Measurements from ENCODE around the gene DUSP19. TPM values are rescaled to one million over a fixed set of nuclear protein-coding genes. Genes with fewer than 3 reads are reported as not detected.

Gene DUSP19
- total and polyA plus RNA-seq, 2 of the 13 experiments (the other 11 are each of a cell fraction or from before 2014, with no cell fraction given), result 1.3 to 1.9 TPM

DNA sequence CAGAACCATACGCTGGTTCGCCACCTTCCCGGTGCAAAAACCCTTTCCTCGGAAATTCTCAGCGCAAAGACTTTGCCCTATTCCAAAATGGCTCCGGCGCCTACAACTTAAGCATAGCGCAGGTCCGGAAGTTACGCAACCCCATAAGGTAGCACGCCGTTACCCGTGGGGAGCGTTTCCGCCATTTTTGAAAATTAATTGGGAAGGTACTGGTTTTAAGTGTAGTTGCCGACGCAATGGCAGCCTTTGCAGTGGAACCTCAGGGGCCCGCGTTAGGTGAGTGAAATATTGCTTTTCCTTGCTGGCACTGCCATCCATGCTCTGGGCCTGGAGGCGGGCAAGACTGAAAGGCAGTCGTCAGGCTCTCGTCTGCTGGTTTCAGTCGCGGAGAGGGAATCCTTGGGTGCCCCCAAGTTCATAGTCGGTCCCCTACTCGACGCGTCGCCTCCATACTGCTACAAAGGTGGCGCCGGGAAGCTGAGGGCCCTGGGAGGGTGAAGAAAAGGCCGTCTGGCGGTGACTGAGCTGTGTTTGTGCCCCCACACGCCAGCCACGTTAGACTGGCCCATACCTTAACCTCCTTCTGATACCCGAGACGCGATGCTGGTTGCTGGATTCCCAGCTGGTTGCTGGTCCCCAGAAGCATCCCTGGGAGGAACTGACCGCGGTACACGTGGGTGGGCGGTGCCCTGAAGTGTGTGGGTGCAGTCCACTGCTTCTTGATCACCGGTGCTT is 45.8 kb downstream of the DUSP19 start, which contains the start of gene NUP35 (continued):
- TF ChIP-seq SMYD3 (CRISPR knock-in tag; IDR thresholded peaks at IDR 0.05), result no peak
- no peak for TF ChIP-seq RBM22 (optimal IDR thresholded peaks at IDR 0.05; ENCODE audit: low read length)
- TF ChIP-seq HOXD1 (CRISPR knock-in tag; IDR thresholded peaks at IDR 0.05), result no peak
- TF ChIP-seq, protein P1, sequence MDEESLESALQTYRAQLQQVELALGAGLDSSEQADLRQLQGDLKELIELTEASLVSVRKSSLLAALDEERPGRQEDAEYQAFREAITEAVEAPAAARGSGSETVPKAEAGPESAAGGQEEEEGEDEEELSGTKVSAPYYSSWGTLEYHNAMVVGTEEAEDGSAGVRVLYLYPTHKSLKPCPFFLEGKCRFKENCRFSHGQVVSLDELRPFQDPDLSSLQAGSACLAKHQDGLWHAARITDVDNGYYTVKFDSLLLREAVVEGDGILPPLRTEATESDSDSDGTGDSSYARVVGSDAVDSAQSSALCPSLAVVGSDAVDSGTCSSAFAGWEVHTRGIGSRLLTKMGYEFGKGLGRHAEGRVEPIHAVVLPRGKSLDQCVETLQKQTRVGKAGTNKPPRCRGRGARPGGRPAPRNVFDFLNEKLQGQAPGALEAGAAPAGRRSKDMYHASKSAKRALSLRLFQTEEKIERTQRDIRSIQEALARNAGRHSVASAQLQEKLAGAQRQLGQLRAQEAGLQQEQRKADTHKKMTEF (CRISPR knock-in tag; IDR thresholded peaks at IDR 0.05), result peak; percentile 91
- no peak for TF ChIP-seq ZNF83 (CRISPR knock-in tag; IDR thresholded peaks at IDR 0.05; ENCODE audit: borderline replicate concordance)
- TF ChIP-seq ZNF792 (CRISPR knock-in tag; IDR thresholded peaks at IDR 0.05), result no peak
- TF ChIP-seq, protein P2, sequence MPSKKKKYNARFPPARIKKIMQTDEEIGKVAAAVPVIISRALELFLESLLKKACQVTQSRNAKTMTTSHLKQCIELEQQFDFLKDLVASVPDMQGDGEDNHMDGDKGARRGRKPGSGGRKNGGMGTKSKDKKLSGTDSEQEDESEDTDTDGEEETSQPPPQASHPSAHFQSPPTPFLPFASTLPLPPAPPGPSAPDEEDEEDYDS (CRISPR knock-in tag; IDR thresholded peaks at IDR 0.05), result 0 out of 2 replicates have a peak, but pooled peaks have one; percentile 65
- no peak; the same call in 1 of the 2 replicates for TF ChIP-seq NFE2 (CRISPR knock-in tag; IDR thresholded peaks at IDR 0.05)
- 0 out of 2 replicates have a peak, but pooled peaks have one; percentile 77 for TF ChIP-seq MYNN (CRISPR knock-in tag; IDR thresholded peaks at IDR 0.05; ENCODE audit: low read depth)
- TF ChIP-seq, protein P3, sequence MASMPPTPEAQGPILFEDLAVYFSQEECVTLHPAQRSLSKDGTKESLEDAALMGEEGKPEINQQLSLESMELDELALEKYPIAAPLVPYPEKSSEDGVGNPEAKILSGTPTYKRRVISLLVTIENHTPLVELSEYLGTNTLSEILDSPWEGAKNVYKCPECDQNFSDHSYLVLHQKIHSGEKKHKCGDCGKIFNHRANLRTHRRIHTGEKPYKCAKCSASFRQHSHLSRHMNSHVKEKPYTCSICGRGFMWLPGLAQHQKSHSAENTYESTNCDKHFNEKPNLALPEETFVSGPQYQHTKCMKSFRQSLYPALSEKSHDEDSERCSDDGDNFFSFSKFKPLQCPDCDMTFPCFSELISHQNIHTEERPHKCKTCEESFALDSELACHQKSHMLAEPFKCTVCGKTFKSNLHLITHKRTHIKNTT (CRISPR knock-in tag; IDR thresholded peaks at IDR 0.05), result no peak
- TF ChIP-seq ZBTB7B (CRISPR knock-in tag; IDR thresholded peaks at IDR 0.05), result peak; percentile 88
- TF ChIP-seq HOXA5 (CRISPR knock-in tag; IDR thresholded peaks at IDR 0.05), result peak; percentile 82; the same call in 1 of the 2 replicates
- TF ChIP-seq MBD4 (IDR thresholded peaks at IDR 0.05; ENCODE audit: borderline replicate concordance, low read length), result no peak
- no peak; the same call in 1 of the 2 replicates for TF ChIP-seq ARID2 (CRISPR knock-in tag; IDR thresholded peaks at IDR 0.05; ENCODE audit: borderline replicate concordance)
- TF ChIP-seq, protein P4, sequence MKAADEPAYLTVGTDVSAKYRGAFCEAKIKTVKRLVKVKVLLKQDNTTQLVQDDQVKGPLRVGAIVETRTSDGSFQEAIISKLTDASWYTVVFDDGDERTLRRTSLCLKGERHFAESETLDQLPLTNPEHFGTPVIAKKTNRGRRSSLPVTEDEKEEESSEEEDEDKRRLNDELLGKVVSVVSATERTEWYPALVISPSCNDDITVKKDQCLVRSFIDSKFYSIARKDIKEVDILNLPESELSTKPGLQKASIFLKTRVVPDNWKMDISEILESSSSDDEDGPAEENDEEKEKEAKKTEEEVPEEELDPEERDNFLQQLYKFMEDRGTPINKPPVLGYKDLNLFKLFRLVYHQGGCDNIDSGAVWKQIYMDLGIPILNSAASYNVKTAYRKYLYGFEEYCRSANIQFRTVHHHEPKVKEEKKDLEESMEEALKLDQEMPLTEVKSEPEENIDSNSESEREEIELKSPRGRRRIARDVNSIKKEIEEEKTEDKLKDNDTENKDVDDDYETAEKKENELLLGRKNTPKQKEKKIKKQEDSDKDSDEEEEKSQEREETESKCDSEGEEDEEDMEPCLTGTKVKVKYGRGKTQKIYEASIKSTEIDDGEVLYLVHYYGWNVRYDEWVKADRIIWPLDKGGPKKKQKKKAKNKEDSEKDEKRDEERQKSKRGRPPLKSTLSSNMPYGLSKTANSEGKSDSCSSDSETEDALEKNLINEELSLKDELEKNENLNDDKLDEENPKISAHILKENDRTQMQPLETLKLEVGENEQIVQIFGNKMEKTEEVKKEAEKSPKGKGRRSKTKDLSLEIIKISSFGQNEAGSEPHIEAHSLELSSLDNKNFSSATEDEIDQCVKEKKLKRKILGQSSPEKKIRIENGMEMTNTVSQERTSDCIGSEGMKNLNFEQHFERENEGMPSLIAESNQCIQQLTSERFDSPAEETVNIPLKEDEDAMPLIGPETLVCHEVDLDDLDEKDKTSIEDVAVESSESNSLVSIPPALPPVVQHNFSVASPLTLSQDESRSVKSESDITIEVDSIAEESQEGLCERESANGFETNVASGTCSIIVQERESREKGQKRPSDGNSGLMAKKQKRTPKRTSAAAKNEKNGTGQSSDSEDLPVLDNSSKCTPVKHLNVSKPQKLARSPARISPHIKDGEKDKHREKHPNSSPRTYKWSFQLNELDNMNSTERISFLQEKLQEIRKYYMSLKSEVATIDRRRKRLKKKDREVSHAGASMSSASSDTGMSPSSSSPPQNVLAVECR (CRISPR knock-in tag; IDR thresholded peaks at IDR 0.05; ENCODE audit: borderline replicate concordance), result peak; percentile 98
- TF ChIP-seq DR1 (CRISPR knock-in tag; IDR thresholded peaks at IDR 0.05), result no peak
- TF ChIP-seq, protein P5, sequence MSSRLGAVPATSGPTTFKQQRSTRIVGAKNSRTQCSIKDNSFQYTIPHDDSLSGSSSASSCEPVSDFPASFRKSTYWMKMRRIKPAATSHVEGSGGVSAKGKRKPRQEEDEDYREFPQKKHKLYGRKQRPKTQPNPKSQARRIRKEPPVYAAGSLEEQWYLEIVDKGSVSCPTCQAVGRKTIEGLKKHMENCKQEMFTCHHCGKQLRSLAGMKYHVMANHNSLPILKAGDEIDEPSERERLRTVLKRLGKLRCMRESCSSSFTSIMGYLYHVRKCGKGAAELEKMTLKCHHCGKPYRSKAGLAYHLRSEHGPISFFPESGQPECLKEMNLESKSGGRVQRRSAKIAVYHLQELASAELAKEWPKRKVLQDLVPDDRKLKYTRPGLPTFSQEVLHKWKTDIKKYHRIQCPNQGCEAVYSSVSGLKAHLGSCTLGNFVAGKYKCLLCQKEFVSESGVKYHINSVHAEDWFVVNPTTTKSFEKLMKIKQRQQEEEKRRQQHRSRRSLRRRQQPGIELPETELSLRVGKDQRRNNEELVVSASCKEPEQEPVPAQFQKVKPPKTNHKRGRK (CRISPR knock-in tag; IDR thresholded peaks at IDR 0.05), result no peak; the same call in 1 of the 2 replicates
- TF ChIP-seq MAF1 (CRISPR knock-in tag; IDR thresholded peaks at IDR 0.05; ENCODE audit: borderline replicate concordance), result no peak
- TF ChIP-seq SMARCC2 (IDR thresholded peaks at IDR 0.05), result no peak
- TF ChIP-seq ZNF451 (CRISPR knock-in tag; IDR thresholded peaks at IDR 0.05), result no peak
- peak; percentile 37; the same call in 1 of the 2 replicates for TF ChIP-seq ARNTL (CRISPR knock-in tag; IDR thresholded peaks at IDR 0.05)
- TF ChIP-seq MTA3 (CRISPR knock-in tag; IDR thresholded peaks at IDR 0.05), result no peak
